Stimulated activated CD4-positive, alpha-beta T cell treated with anti-CD3 and anti-CD28 coated beads, Interleukin-1b, Interleukin-23, amount 100 ng/mL, for 24 hours (primary cell): ENCODE data around the gene LITAF.
"Not testable (repeated sequence)": the region's sequence is repeated elsewhere in the genome, so short reads cannot be mapped to it uniquely, and the experiment has no call there.

ENCODE experiments used
- DNase-seq, 4 experiments: peaks; one replicate each; pipeline ENCODE4 v3.0.0-alpha.2; 2020; ENCODE audit warnings: low read depth in 4 of 4, low spot score in 1 of 4

LITAF gene

DNA sequence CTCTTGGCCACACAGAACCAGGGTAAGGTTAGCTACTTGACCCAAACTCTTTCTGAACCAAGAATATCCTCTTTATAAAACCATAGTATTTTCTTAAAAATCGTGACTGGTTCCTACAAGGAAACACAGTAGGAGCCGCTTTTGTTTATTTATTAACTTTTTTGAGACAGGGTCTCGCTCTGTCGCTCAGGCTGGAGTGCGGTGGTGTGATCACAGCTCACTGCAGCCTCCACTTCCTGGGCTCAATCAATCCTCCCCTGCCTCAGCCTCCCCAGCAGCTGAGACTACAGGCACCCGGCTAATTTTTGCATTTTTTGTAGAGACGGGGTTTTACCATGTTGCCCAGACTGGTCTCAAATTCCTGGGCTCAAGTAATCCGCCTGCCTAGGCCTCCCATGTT, 14.7 kb upstream of the LITAF start:
- DNase-seq, result no peak

DNA sequence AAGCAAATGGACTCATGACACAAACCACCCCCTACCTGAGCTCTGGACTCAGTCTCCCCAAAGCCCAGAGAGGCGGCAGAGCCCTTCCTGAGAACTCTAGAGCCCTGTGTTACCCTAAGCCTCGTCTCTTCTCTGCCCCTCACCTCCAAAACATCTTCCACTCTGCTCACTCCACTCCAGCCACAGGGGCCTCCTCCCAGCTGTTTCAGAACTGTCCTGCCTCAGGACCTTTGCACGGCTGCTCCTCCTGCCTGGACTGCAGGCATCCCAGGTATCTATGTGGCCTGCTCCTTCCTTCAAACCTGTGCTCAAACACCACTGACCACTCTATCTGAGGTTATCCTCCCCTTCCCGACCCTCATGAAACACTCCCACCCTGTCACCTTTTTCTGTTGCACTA, 12.9 kb upstream of the LITAF start:
- no peak for DNase-seq

DNA sequence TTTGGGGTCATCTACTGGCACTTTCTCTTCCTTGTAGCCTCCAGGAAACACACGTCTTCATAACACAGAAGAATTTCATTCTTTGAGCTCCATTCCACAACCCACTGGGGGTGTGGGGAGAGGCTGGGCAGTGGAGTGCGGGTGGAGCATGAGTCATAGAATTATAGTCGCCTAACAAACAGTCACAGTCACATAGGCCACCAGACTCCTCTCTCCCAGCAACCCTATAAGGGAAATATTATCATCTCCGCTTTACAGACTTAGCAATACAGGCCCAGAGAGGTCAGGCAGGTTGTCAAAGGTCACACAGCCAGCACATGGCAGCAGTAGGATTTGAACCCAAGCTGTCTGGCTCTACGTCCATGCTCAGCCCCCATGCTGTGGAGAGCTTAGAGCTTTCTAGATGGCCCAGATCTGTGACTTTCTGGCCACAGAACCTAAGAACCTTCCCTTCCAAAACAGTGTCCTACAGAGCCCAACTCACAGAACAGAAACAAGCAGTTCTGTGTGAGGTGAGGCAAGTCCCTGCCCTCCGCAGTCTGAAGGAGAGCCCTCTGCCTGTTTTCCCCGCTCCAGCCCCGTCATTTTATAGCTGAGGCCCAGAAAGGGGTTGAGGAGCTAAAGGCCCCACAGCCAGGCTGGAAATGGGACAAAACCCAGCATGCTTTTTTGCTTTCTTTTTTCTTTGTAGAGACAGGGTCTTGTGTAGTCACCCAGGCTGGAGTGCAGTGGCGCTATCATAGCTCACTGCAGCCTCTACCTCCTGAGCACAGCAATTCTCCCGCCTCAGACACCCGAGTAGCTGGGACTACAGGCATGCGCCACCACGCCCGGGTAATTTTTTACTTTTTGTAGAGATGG, 10.7 kb upstream of the LITAF start:
- no peak for DNase-seq

GRCh38 chr16:11596572-11597226, 10.0 kb upstream of the LITAF start:
- no peak for DNase-seq

DNA sequence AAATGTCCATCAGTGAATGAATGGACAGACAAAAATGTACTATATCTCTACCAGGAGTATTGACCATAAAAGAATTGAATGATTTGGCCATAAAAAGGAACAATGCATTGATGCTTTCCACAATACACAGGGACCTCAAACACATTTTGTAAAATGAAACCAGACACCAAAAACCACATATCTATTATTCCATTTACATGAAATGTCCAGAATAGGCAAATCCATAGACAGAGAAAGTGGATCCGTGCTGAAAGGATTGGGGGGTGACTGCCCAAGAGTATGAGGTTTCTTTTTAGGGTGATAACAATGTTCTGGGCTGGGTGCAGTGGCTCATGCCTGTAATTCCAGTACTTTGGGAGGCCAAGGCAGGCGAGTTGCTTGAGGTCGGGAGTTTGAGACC, 6.9 kb upstream of the LITAF start:
- no peak for DNase-seq

- DNase-seq, result not testable (repeated sequence)
Observed at GRCh38 chr16:11593076-11593475, 6.4 kb upstream of the LITAF start.

- not testable (repeated sequence) for DNase-seq
Observed at GRCh38 chr16:11591630-11592029, 4.9 kb upstream of the LITAF start.

- no peak for DNase-seq
Observed at GRCh38 chr16:11589198-11589550, 2.5 kb upstream of the LITAF start.

DNA sequence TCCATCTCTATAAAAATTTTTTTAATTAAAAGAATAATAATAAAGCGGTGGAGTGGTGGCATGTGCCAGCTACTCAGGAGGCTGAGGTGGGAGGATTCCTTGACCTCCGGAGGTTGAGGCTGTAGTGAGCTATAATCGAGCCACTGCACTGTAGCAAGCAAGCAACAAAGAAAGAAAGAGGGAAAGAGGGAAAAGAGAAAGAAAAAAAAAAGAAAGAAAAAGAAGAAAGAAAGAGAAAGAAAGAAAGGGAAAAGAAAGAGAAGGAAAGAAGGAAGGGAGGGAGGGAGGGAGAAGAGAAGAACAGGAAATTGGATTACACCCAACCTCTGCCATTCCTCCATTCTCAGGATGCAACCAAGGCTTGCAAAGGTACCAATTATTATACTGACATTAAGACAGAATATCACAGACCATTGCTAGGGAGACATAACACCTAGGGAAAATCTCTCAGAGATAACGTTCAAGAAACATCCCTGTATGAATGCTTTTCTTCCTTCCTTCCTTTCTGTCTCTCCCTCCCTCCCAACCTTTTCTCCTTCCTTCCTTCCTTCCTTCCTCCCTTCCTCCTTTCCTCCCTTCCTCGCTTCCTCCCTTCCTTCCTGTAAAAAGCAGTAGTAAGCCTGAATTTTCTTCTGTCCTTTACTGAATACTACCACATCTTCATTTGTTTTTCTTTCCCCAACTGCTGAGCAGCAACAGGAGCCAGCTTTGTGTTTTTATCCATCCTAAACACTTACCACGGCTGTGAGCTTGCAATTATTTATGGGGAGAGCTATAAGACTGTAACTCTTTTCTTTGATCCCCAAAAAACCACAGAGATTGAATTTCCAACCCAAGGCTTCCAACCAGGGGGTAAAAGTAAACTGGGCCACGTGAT, 1.8 kb upstream of the LITAF start:
- DNase-seq, result no peak

DNA sequence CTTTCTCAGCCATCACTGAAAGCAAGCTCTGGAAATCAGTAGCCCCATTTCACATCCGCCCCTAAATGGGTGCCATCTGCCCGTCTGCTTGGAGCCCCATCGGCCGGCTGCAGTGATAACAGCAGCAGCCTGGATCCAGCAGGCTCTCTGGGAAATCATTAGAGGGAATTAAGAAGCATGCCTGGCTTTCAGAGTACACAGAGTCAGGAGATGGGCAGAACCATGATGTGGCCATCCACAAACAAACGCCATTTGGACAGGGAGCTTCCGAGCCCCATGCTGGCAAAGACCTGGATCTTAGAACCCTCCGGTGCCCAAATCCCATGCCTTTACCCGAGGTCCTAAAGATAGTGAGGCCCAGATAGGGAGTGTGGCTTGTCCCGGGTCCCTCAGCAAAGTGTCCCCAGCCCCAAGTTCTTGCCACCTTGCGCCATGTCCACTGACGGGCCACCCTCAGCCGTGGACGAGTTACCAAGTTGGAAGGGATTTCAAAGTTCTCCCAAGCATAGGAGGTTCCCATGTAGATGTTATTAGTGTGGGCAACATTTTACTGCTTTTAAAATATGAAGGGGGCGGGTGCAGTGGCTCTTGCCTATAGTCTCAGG, 1.0 kb upstream of the LITAF start:
- DNase-seq, result no peak

DNA sequence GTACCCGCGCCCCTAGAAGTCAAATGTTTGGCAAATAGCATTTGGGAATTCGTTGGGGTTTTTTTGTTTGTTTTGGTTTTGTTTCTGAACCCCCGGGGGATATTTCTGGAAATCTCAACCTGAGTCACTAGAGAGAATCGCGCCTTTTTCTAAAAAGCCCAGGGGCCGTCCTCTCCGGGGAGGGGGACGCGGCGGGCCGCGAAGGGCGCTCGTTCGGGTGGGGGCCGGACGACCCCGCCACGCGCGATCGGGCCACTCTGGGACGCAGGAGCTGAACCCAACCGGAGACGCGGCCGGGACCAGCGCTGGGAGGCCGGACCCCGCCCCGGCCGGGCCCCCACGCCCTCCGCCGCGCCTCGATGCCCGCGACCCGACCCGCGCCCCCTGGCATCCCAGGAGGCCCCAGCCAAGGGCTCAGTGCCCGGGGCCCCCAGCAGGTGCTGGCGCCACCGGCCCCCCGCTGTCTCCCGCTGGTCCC, 302 bp downstream of the LITAF start:
- peak in 2 of 4 experiments; percentile 13 to 15 for DNase-seq

- no peak for DNase-seq
Observed at GRCh38 chr16:11585460-11586377, 1.0 kb downstream of the LITAF start.

GRCh38 chr16:11583889-11584565, 2.7 kb downstream of the LITAF start:
- DNase-seq, result no peak

GRCh38 chr16:11583166-11583565, 3.6 kb downstream of the LITAF start:
- no peak for DNase-seq

GRCh38 chr16:11582157-11582814, 4.4 kb downstream of the LITAF start:
- no peak for DNase-seq

DNA sequence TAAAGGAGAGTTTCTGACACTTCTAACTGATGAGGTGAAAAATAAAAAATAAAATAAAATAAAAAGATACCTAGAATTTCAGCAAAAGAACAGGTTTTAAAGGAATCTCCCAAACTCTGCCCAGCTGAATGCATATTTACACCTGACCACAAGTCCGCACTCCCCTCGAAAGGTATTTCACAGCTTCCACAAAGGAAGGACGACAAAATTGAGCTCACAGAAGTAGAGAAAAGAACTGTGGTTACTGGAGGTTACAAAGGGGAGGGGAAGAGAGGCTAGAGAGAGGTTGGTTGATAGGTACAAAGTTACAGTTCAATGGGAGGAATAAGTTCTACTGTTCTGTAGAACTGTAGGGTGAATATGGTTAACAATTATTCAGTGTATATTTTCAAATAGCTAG, 5.0 kb downstream of the LITAF start:
- DNase-seq, result no peak

DNA sequence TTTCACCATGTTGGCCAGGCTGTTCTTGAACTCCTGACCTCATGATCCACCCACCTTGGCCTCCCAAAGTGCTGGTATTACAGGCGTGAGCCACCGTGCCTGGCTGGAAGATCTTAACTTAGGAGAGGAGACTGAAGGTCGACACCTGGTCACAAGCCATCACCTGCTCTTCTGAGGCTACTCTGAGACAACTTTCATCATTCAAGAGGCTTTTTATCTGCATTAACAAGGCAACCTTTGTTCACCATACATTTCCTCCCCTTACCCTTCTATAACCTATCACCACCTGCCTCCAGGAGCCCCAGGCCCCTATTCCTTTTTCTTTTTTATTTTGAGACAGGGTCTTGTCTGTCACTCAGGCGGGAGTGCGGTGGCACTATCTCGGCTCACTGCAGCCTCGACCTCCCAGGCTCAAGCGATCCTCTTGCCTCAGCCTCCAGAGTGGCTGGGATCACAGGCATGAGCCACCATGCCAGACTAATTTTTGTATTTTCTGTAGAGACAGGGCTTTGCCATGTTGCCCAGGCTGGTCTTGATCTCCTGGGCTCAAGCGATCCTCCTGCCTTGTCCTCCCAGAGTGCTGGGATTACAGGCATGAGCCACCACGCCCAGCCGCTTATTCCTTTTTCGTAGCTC, 6.2 kb downstream of the LITAF start:
- DNase-seq, result no peak

- DNase-seq, result not testable (repeated sequence)
Observed at GRCh38 chr16:11577290-11577660, 9.4 kb downstream of the LITAF start.
